Stimulated activated memory B cell treated with anti-CD40 and anti-IgM and Interleukin-4, amounts not matched to agents 10 μg/mL and 1 μg/mL and 100 μg/mL, for 72 hours (primary cell): Measurements from ENCODE around the gene FADD.
A peak's percentile ranks its signal among the peaks of the same experiment; 100 is the strongest.

Source experiments
- ATAC-seq: fragments of 150-1000 bp; cut with Tn5 transposase; 2 replicates; pipeline ENCODE4 v1.10.0; 2021
- H3K27ac Mint-ChIP-seq: one replicate; pipeline ENCODE4 v1.8.0; 2022; ENCODE audit warnings: mild to moderate bottlenecking, mixed read lengths
- H3K27me3 Mint-ChIP-seq: one replicate; pipeline ENCODE4 v1.8.0; 2022; ENCODE audit warnings: mixed read lengths
- H3K36me3 Mint-ChIP-seq: one replicate; pipeline ENCODE4 v1.8.0; 2022; ENCODE audit warnings: mixed read lengths
- H3K4me1 Mint-ChIP-seq: one replicate; pipeline ENCODE4 v1.8.0; 2022; ENCODE audit warnings: mixed read lengths
- H3K4me3 Mint-ChIP-seq: one replicate; pipeline ENCODE4 v1.8.0; 2022; ENCODE audit warnings: mild to moderate bottlenecking, moderate library complexity, mixed read lengths
- H3K9me3 Mint-ChIP-seq: one replicate; pipeline ENCODE4 v1.8.0; 2022; ENCODE audit warnings: mixed read lengths

The FADD gene

DNA sequence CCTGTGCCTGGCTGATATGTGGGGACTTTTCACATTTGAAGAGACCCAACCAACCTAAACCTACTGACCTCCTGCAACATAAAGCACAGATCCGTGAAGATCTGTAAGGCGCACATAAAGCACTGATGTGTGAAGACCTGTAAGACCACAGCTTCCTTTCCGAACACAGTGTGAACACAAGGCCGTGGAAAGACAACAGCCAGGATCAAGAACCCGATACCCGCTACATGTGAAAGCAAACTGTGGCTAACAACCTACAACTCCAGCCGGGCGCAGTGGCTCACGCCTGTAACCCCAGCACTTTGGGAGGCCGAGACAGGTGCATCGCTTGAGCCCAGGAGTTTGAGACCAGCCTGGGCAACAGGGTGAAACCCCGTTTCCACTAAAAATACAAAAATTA, 49.7 kb downstream of the FADD start:
- Mint-ChIP-seq H3K4me3 (no peak overlapping the region), H3K27ac (no peak overlapping the region), H3K4me1 (peaks cover 10% of the 10 kb centered on the region), H3K27me3 (peaks cover 39% of the 10 kb centered on the region), H3K36me3 (no peaks in the 10 kb centered on the region), H3K9me3 (no peaks in the 10 kb centered on the region)
- peak; percentile 54 for ATAC-seq

DNA sequence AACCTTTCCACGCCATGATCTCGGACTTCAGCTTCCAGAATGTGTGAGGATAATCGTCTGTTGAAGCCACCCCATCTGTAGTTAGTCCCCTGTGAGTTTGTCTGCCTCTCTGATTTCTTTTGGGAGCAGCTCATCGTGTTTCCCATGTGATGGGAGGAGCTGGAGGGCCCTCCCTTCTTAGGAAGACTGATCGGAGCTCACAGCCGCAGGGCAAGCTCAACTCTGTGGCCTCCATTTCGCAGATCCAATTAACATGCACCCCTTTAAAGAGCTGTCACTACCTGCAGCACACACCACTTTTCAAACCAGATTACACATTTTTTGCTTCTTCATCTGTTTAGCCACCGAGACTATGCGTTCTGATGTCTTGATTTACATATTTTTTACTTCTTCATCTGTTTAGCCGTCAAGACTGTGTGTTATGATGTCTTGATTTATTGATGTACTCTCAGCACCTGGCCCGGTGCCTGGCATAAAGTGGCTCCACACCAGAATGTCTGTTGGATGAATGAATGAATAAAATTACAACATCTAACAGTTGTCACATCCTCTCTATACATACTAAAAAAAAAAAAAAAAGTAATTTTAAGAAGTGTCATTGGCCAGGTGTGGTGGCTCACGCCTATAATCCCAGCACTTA, 52.5 kb downstream of the FADD start:
- peaks cover 36% of the 10 kb centered on the region for H3K27me3 Mint-ChIP-seq
- peaks cover 10% of the 10 kb centered on the region for H3K4me1 Mint-ChIP-seq
- no peaks in the 10 kb centered on the region for H3K36me3 Mint-ChIP-seq
- H3K27ac Mint-ChIP-seq: no peak overlapping the region
- H3K9me3 Mint-ChIP-seq: no peaks in the 10 kb centered on the region
- no peak for ATAC-seq
- no peak overlapping the region for H3K4me3 Mint-ChIP-seq
